HFFc6 (cell line): Measurements from ENCODE around the gene YARS1. TPM values are rescaled to one million over a fixed set of nuclear protein-coding genes. Genes with fewer than 3 reads are reported as not detected.
A peak's percentile ranks its signal among the peaks of the same experiment; 100 is the strongest.

Experiments
- DNase-seq: peaks from one replicate; pipeline ENCODE4 v3.0.0-alpha.2; 2018
- H3K27ac Mint-ChIP-seq: 2 replicates; pipeline ENCODE4 v1.8.0; 2020; ENCODE audit warnings: mild to moderate bottlenecking, mixed read lengths
- H3K27me3 Mint-ChIP-seq: 2 replicates; pipeline ENCODE4 v1.8.0; 2021; ENCODE audit warnings: mild to moderate bottlenecking, moderate library complexity, mixed read lengths; ENCODE audit not compliant: insufficient read depth
- H3K36me3 Mint-ChIP-seq: 2 replicates; pipeline ENCODE4 v1.8.0; 2021; ENCODE audit warnings: low read depth, mixed read lengths
- H3K4me1 Mint-ChIP-seq: 2 replicates; pipeline ENCODE4 v1.8.0; 2020; ENCODE audit warnings: low read depth, mixed read lengths
- H3K4me3 Mint-ChIP-seq: 2 replicates; pipeline ENCODE4 v1.8.0; 2020; ENCODE audit warnings: mild to moderate bottlenecking, moderate library complexity, mixed read lengths
- H3K9me3 Mint-ChIP-seq: 2 replicates; pipeline ENCODE4 v1.8.0; 2020; ENCODE audit warnings: mild to moderate bottlenecking, mixed read lengths
- total RNA-seq, 6 experiments: library from RNA; stranded (reverse); fragmentation: NEBNext Ultra II Directional; extraction: Animal tissue kit (Norgen Biotek cat#: 25700); gene quantifications; 2 replicates in 1 of 6; 3 replicates in 5 of 6; pipeline ENCODE4 v1.2.3, GENCODE V29; 2021
- TF ChIP-seq, protein P1 (sequence below): fragments of 200-600 bp; sonication (generic); IDR thresholded peaks from 2 replicates; pipeline ENCODE4 v1.5.0; 2021; ENCODE audit warnings: antibody characterized with exemption, mild to moderate bottlenecking

YARS1 gene
- total RNA-seq, 6 experiments from 2014 or later = 92.5 to 122 (median 107) TPM

DNA sequence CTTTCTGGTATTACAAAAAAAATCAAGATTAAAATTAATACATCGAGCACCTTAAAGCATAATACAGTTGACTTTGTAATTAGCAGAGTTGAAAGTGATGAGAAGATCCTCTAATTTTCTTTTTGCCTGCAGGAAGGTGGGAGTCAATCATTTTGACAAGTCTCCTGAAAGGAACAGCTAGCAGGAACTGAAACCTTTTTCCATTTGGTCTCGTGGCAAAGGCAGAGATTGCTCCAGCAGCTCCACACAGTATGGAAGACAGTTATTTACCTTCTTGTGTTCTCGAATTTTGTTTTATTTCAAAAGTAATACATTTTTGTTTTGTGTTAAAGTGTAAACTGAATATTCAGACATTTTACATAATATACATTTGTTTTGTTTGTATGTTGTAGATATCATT is 8.0 kb upstream of the YARS1 start:
- no peaks in the 10 kb centered on the region for H3K9me3 Mint-ChIP-seq
- H3K27ac Mint-ChIP-seq = no peak overlapping the region
- TF ChIP-seq, protein P1, sequence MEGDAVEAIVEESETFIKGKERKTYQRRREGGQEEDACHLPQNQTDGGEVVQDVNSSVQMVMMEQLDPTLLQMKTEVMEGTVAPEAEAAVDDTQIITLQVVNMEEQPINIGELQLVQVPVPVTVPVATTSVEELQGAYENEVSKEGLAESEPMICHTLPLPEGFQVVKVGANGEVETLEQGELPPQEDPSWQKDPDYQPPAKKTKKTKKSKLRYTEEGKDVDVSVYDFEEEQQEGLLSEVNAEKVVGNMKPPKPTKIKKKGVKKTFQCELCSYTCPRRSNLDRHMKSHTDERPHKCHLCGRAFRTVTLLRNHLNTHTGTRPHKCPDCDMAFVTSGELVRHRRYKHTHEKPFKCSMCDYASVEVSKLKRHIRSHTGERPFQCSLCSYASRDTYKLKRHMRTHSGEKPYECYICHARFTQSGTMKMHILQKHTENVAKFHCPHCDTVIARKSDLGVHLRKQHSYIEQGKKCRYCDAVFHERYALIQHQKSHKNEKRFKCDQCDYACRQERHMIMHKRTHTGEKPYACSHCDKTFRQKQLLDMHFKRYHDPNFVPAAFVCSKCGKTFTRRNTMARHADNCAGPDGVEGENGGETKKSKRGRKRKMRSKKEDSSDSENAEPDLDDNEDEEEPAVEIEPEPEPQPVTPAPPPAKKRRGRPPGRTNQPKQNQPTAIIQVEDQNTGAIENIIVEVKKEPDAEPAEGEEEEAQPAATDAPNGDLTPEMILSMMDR = no peak

DNA sequence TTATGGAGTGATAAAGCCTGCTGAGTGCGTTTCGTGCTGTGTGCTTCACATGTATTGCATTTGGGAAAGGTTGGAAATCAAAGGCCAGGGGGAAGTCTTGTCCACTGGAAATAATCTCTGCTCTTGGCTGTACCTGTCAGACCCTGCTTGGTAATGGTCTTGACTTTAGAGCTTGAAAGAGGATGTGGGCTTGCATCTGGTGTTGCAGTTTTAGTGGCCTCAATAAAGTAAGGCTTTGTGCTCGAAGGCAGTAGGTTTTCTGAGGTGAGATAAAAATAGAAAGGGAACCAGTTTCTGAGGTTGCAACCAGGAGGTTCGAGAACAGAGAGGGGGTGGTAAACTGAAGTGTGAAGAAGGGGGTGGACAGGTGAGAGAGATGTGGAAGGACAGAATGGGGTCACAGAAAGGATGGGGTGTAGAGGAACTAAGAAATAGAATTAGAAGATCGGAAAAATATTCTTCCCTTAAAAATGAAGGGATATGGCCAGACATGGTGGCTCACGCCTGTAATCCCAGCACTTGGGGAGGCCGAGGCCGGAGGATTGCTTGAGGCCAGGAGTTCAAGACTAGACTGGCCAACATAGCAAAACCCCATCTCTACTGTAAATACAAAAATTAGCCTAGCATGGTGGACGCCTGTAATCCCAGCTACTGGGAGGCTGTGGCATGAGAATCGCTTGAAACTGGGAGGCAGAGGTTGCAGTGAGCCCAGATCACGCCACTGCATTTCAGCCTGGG is 1.8 kb upstream of the YARS1 start:
- TF ChIP-seq, protein P1 = no peak
- peak overlapping the region; percentile 98 for H3K27ac Mint-ChIP-seq
- H3K9me3 Mint-ChIP-seq = no peaks in the 10 kb centered on the region
- H3K4me3 Mint-ChIP-seq = peak overlapping the region; percentile 96
- H3K36me3 Mint-ChIP-seq = peaks cover 23% of the 10 kb centered on the region
- no peaks in the 10 kb centered on the region for H3K27me3 Mint-ChIP-seq
- DNase-seq = no peak
- H3K4me1 Mint-ChIP-seq = peaks cover 26% of the 10 kb centered on the region

More for the DNA sequence above, 8.0 kb upstream of the YARS1 start:
- Mint-ChIP-seq H3K4me1 (no peaks in the 10 kb centered on the region), H3K27me3 (peaks cover 2% of the 10 kb centered on the region; the same call in 1 of the 2 replicates), H3K36me3 (peaks cover 20% of the 10 kb centered on the region; the same call in 1 of the 2 replicates), H3K4me3 (no peak overlapping the region)
- DNase-seq = no peak

DNA sequence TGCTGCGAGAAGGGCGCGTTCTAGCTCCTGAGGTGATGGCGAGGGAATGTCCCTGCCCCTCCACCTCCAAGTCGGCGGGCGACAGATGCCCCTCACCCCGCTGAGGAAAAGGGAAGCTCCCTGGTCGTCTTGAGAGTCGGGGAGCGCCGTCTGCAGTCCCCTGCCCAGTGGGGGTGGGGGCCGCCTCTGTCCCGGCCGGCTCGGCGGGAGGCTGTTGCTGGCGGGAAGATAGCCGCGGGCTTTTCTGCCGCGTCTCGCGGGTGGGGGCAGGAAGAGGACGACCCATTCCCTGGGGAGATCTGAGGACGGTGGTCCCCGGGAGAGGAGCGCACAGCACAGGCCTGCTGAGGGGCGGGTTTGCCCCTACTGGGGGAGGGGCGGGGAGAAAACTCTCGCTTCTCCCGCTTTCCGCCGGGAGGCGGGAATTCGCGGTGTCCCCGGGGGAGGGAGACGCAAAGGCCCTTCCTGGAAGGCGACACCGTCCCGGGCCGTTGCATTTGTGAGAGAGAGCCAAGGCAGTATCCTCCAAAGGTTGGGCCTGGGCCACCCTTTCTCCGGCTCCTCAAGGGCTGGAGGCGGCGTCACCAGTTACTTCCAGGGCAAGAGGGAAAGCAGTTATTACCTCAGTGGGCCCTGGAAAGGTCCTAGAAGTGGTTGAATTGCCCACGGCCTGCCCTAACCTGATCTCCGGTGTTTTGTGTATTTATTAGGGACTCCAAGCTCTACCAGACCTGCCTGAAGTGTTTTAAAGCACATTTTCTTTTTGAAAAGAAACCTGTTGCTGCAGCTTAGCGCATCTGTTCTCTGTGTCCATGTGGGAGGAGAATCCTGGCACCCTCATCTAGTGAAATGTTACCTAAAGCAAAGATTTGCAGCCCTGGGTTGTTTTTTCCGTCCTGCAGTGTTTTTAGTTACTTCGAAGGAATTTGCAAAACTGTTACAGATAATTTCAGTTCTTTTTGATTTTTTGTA is 943 bp upstream of the YARS1 start:
- TF ChIP-seq, protein P1 = peak; percentile 3; the same call in 1 of the 2 replicates
- Mint-ChIP-seq H3K4me1 (peaks cover 34% of the 10 kb centered on the region), H3K9me3 (no peaks in the 10 kb centered on the region), H3K27me3 (no peaks in the 10 kb centered on the region), H3K36me3 (peaks cover 31% of the 10 kb centered on the region), H3K4me3 (peak overlapping the region; percentile 96), H3K27ac (peak overlapping the region; percentile 98)
- DNase-seq = peak; percentile 32

DNA sequence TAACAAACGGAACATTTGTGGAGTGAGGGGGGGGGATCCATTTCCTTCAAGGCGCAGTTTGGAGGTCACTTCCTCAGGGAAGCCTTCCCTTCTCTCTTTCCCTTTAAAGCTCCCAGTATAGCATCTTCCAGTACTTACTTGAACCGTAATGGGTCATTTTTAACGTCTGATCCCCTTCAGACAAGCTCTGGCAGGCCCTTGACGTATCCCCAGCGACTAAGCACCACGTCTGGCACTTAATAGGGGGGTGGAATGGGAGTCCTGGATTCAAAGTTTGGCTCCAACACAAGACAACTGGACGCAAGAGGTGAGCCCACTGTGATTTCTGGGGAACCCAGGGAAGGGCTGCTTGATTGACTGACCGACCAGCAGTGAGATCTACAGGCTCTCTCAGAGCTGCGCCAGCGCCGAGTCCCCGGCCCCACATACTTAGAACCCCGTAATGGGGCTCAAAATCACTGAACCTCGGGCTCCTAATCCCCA is 441 bp downstream of the YARS1 start:
- H3K27me3 Mint-ChIP-seq = no peaks in the 10 kb centered on the region
- H3K36me3 Mint-ChIP-seq = peaks cover 34% of the 10 kb centered on the region
- peaks cover 37% of the 10 kb centered on the region for H3K4me1 Mint-ChIP-seq
- H3K9me3 Mint-ChIP-seq = no peaks in the 10 kb centered on the region
- peak overlapping the region; percentile 98 for H3K27ac Mint-ChIP-seq
- peak overlapping the region; percentile 96 for H3K4me3 Mint-ChIP-seq
- DNase-seq = peak; percentile 12
- TF ChIP-seq, protein P1 = no peak

DNA sequence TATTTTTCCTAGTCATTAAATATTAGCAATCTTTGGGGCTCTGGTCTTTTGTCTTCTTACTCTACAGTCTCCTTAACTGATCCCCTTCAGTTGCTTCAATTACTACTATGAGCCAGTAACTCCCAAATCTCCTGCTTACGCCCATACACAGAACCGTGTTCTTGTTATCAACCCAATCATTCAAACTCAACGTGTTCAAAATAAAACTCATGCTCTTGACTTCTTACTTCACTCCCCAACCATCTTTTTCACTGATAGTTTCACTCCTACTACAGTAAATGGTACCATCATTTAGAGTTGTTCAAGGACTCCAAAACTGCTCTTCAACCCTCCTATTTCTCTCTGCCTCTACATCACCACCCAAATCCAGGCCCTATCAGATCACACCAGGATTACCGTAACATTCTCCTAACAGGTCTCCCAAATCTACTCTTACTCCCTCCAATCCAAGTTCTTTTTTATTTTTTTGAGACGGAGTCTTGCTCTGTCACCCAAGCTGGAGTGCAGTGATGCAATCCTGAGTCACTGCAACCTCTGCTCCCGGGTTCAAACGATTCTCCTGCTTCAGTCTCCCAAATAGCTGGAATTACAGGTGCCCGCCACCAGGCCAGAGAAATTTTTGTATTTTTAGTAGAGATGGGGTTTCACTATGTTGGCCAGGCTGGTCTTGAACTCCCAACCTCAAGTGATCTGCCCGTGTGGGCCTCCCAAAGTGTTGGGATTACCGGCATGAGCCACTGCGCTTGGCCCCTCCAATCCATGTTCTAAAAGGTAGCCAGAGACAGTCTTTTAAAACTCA is 3.0 kb downstream of the YARS1 start:
- Mint-ChIP-seq H3K9me3 (no peaks in the 10 kb centered on the region), H3K36me3 (peaks cover 45% of the 10 kb centered on the region), H3K4me1 (peaks cover 36% of the 10 kb centered on the region), H3K27ac (peak overlapping the region; percentile 64), H3K27me3 (no peaks in the 10 kb centered on the region; the same call in 1 of the 2 replicates), H3K4me3 (peak overlapping the region; percentile 40)
- TF ChIP-seq, protein P1 = no peak
- DNase-seq = peak; percentile 25
